GM12891 (cell line): ENCODE data around the gene ROBO3.

ENCODE experiments used
- PAX5 ChIP-seq: IDR thresholded peaks from 2 replicates; pipeline ENCODE4 v1.6.1; 2011; ENCODE audit warnings: low read length, moderate library complexity, mild to moderate bottlenecking; ENCODE audit not compliant: insufficient read depth, severe bottlenecking
- POLR2A ChIP-seq: IDR thresholded peaks from 2 replicates; pipeline ENCODE4 v1.6.1; 2011; ENCODE audit warnings: low read depth, low read length, control low read depth
- POLR2AphosphoS5 ChIP-seq: IDR thresholded peaks from 2 replicates; pipeline ENCODE4 v1.6.1; 2011; ENCODE audit warnings: low read depth, low read length, control low read depth
- POU2F2 ChIP-seq: IDR thresholded peaks from 2 replicates; pipeline ENCODE4 v1.6.1; 2011; ENCODE audit warnings: low read depth, mild to moderate bottlenecking, control low read depth, low read length, moderate library complexity
- SPI1 ChIP-seq: IDR thresholded peaks from 2 replicates; pipeline ENCODE4 v1.6.1; 2011; ENCODE audit warnings: low read depth, low read length, control low read depth
- TAF1 ChIP-seq: IDR thresholded peaks from 2 replicates; pipeline ENCODE4 v1.6.1; 2011; ENCODE audit warnings: low read depth, low read length, control low read depth

GRCh38 chr11:124865902-124866851 lies 945 bp downstream of the ROBO3 start:
- TF ChIP-seq TAF1 (no peak), POLR2AphosphoS5 (no peak), POLR2A (no peak), SPI1 (no peak), POU2F2 (no peak), PAX5 (no peak)
